H54 (cell line): Measurements from ENCODE around the gene GTF2E1.
"Not testable (repeated sequence)": the region's sequence is repeated elsewhere in the genome, so short reads cannot be mapped to it uniquely, and the experiment has no call there.

Experiments
- DNase-seq: peaks from one replicate; pipeline ENCODE4 v3.0.0; 2011; ENCODE audit warnings: low spot score, mixed read lengths; ENCODE audit not compliant: insufficient read length
- FAIRE-seq: peaks from 3 replicates; lab custom pipeline; 2011; peaks lifted over from hg19 to GRCh38; lab: Jason Lieb, UNC
- POLR2A ChIP-seq: IDR thresholded peaks from 2 replicates; pipeline ENCODE4 v1.6.1; 2011; ENCODE audit warnings: low read depth, mild to moderate bottlenecking, low read length

The GTF2E1 gene

GRCh38 chr3:120766576-120766975 is 24.0 kb downstream of the GTF2E1 start:
- FAIRE-seq (no peak), DNase-seq (no peak)
- TF ChIP-seq POLR2A = no peak

GRCh38 chr3:120767106-120767505 is 24.6 kb downstream of the GTF2E1 start:
- DNase-seq (no peak), FAIRE-seq (no peak)
- TF ChIP-seq POLR2A = no peak

GRCh38 chr3:120769436-120769835 is 26.9 kb downstream of the GTF2E1 start:
- no peak for DNase-seq
- TF ChIP-seq POLR2A = no peak
- no peak for FAIRE-seq

GRCh38 chr3:120770891-120771290 is 28.3 kb downstream of the GTF2E1 start:
- FAIRE-seq (no peak), DNase-seq (no peak)
- TF ChIP-seq POLR2A = no peak

DNA sequence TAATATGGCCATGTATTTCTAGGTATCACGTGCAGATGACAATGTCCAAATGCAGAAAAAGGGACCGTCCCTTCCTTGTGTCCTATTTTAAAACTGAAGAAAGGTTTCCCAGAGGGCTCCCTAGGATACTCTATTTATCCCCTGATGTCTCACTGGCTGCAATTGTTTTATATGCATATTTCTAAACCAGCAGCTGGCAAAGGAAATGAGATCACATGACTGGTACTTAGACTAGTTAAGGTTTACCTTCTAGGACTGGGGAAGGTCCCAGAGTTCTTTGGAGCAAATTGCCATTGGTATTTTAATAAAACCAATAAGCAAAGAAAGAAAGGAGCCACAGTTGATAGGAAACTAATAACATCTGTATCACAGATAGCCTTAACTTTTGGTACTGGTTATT is 29.5 kb downstream of the GTF2E1 start:
- DNase-seq (no peak), FAIRE-seq (no peak)
- no peak for TF ChIP-seq POLR2A

DNA sequence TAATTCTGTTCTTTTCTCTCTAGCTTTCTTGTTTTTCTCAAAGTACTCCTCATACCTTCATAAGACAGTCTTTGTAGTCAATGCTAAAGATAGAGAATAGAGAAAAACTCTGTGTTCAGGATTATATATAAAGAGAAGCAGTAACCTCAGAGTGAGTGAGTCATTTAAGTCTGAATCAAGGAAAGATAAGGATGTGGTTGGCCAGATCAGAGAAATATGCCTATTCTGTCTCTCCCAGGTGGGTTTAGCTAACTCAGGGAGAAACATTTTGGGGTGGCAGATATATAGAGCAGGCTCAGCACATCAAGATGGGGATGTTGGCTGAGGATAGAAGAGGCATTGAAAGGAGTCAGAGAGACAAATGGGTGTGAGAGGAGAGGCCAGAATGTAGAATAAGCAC is 31.4 kb downstream of the GTF2E1 start:
- DNase-seq (no peak), FAIRE-seq (no peak)
- no peak for TF ChIP-seq POLR2A

DNA sequence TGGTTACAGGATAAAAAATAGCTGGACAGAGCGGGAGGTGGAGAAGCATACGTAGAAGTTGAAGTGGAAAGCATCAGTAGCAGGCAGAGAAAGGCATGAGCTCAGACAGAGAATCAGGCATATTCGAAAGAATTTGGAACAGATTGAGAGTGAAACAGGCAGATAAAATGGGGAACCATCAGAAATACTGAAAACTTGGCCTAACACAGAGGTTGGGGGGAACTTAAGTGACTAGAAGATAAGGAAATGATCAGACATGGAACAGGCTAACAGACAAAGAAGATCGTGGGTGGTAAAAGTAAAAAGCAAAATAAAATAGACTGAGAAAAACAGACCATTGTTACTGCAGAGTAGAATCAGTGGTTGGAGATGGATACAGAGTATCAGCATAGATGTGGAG is 32.9 kb downstream of the GTF2E1 start:
- DNase-seq (no peak), FAIRE-seq (no peak)
- TF ChIP-seq POLR2A = no peak

DNA sequence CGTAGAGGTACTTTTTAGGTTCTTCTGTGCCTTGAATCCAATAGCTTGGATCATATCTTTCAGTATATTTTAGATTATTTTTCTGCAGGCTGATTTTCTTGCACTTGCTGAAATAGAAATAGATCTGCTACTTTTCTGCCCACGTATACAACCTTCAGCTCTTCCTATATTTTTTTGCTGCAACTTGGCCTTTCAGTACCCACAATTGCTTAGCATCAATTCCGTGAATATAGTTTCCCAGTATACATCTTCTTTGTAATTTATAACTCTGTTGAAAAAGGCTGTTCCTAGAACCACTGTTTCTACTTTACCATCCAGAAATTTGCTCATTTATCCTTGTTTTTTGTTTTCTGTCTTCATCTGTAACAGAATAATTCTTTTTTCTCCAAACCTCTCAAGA is 36.2 kb downstream of the GTF2E1 start:
- no peak for DNase-seq
- TF ChIP-seq POLR2A = no peak
- no peak for FAIRE-seq

DNA sequence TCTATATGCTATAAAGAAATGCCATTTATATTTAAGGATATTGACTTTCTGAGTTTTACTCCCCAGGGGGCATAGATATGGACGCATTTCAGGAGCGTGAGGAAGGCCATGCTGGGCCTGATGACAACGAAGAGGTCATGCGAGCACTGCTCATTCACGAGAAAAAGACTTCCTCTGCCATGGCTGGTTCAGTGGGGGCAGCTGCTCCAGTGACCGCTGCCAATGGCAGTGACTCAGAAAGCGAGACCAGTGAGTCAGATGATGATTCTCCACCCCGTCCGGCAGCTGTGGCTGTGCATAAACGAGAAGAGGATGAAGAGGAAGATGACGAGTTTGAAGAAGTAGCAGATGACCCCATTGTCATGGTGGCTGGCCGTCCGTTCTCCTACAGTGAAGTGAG is 38.4 kb downstream of the GTF2E1 start:
- FAIRE-seq (peak; percentile 100), DNase-seq (peak; percentile 70)
- no peak for TF ChIP-seq POLR2A

- FAIRE-seq, DNase-seq: not testable (repeated sequence)
These were observed 43.3 kb downstream of the GTF2E1 start for GRCh38 chr3:120785832-120786231.

- DNase-seq (no peak), FAIRE-seq (no peak)
- TF ChIP-seq POLR2A = no peak
These were observed 48.5 kb downstream of the GTF2E1 start for GRCh38 chr3:120791010-120791409.

GRCh38 chr3:120791913-120792312 is 49.4 kb downstream of the GTF2E1 start:
- DNase-seq (peak; percentile 21), FAIRE-seq (peak; percentile 89)
- no peak for TF ChIP-seq POLR2A

DNA sequence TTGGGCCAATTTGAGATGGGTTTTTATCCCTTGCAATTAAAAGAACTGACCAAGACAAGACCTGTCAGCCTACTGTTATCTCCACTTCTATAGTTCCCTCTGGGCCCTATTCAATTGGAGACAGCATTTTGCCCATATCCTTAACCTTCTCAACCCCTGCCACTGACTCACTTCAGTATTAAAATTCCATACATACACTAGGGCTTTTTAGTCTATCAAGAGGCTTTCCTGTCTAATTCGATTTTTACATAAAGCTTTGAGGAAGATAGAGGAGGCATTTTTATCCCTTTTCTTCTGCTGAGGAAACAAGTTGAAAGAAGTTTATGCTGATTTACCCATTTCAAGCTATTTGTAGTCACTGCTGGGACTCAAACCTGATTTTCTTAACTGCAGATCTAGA is 51.1 kb downstream of the GTF2E1 start:
- no peak for FAIRE-seq
- no peak for TF ChIP-seq POLR2A
- DNase-seq = no peak

GRCh38 chr3:120795017-120795648 is 52.6 kb downstream of the GTF2E1 start:
- TF ChIP-seq POLR2A = no peak

GRCh38 chr3:120795959-120796358 is 53.4 kb downstream of the GTF2E1 start:
- DNase-seq (no peak), FAIRE-seq (no peak)
- TF ChIP-seq POLR2A = no peak

More at GRCh38 chr3:120795017-120795648, 52.6 kb downstream of the GTF2E1 start:
- DNase-seq (peak; percentile 22), FAIRE-seq (peak; percentile 82)

DNA sequence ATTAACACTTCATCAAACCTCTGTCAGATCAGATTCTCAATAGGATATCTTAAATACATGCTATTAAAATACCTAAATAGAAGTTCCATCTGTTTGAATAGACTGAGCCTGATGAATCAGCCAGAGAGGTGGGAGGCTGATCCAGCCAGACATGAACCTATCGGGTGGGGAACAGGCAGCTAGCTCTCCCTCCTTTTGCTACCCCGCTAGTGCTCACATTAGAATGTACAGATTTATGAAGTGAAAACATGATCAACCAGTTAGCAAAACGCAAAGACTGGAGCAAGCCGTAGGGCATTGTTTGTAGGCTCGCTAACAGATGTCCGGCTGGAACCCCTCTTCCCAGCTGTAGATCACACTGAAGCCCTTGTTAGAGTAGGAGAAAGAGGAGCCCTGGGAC is 54.4 kb downstream of the GTF2E1 start:
- no peak for TF ChIP-seq POLR2A
- DNase-seq (no peak), FAIRE-seq (no peak)

GRCh38 chr3:120797857-120798256 is 55.3 kb downstream of the GTF2E1 start:
- DNase-seq (no peak), FAIRE-seq (no peak)
- no peak for TF ChIP-seq POLR2A
